ENCODE measurements around the gene SULT4A1. TPM values are rescaled to one million over a fixed set of nuclear protein-coding genes. Genes with fewer than 3 reads are reported as not detected.

Gene SULT4A1
- total and polyA plus RNA-seq, 2 experiments from 2014 or later: 1.1 to 2.8 TPM

GRCh38 chr22:43901976-43902643 lies 39.8 kb upstream of the SULT4A1 start:
- H2AFZ ChIP-seq: no peak overlapping the region
- no peaks in the 10 kb centered on the region for H3K79me2 ChIP-seq
- H3K4me2 ChIP-seq: no peak overlapping the region
- no peak for DNase-seq (ENCODE audit: low spot score)
- H3K36me3 ChIP-seq (replicated peaks; ENCODE audit: insufficient read depth, low read depth): no peaks in the 10 kb centered on the region
- no peaks in the 10 kb centered on the region for H3K9me2 ChIP-seq (replicated peaks; ENCODE audit: insufficient read depth)
- no peaks in the 10 kb centered on the region for H3K4me1 ChIP-seq (ENCODE audit: insufficient read depth)
- no peak for TF ChIP-seq CTCF (IDR thresholded peaks at IDR 0.05; ENCODE audit: poor library complexity)
- TF ChIP-seq EZH2phosphoT487 (IDR thresholded peaks at IDR 0.05; ENCODE audit: low read depth, severe bottlenecking, unreplicated experiment): no peak
- TF ChIP-seq EZH2 (IDR thresholded peaks at IDR 0.05; ENCODE audit: borderline replicate concordance): no peak
- no peaks in the 10 kb centered on the region for H4K20me1 ChIP-seq (ENCODE audit: insufficient read depth, poor library complexity, severe bottlenecking)
- no peaks in the 10 kb centered on the region for H3K27me3 ChIP-seq
- no peaks in the 10 kb centered on the region for H3K9me3 ChIP-seq (ENCODE audit: low read depth)
- 71% methylated on average over 5 of the region's 5 CpGs for WGBS (ENCODE audit: low lambda C conversion rate, missing lambda C conversion rate)
- no peak overlapping the region for H3K4me3 ChIP-seq
- no peak overlapping the region for H3K27ac ChIP-seq

- no peak overlapping the region for H3K27ac ChIP-seq
- no peak overlapping the region for H2AFZ ChIP-seq
- no peaks in the 10 kb centered on the region for H3K27me3 ChIP-seq
These were observed 37.9 kb upstream of the SULT4A1 start for GRCh38 chr22:43900206-43900605.

GRCh38 chr22:43897751-43898261 lies 35.5 kb upstream of the SULT4A1 start:
- Histone ChIP-seq H3K27ac (no peak overlapping the region), H3K9me3 (ENCODE audit: low read depth) (no peaks in the 10 kb centered on the region), H3K9me2 (replicated peaks; ENCODE audit: insufficient read depth) (no peaks in the 10 kb centered on the region), H3K27me3 (peaks cover 9% of the 10 kb centered on the region), H4K20me1 (ENCODE audit: insufficient read depth, poor library complexity, severe bottlenecking) (no peaks in the 10 kb centered on the region), H3K4me3 (no peak overlapping the region), H3K36me3 (replicated peaks; ENCODE audit: insufficient read depth, low read depth) (no peaks in the 10 kb centered on the region), H3K79me2 (no peaks in the 10 kb centered on the region), H2AFZ (no peak overlapping the region), H3K4me2 (no peak overlapping the region), H3K4me1 (ENCODE audit: insufficient read depth) (no peaks in the 10 kb centered on the region)
- 61% methylated on average over 12 of the region's 12 CpGs for WGBS (ENCODE audit: low lambda C conversion rate, missing lambda C conversion rate)
- TF ChIP-seq EZH2phosphoT487 (IDR thresholded peaks at IDR 0.05; ENCODE audit: low read depth, severe bottlenecking, unreplicated experiment): no peak
- no peak for TF ChIP-seq CTCF (IDR thresholded peaks at IDR 0.05; ENCODE audit: poor library complexity)
- no peak for TF ChIP-seq EZH2 (IDR thresholded peaks at IDR 0.05; ENCODE audit: borderline replicate concordance)
- DNase-seq (ENCODE audit: low spot score): no peak

More at GRCh38 chr22:43900206-43900605, 37.9 kb upstream of the SULT4A1 start:
- 68% methylated on average over 7 of the region's 7 CpGs for WGBS (ENCODE audit: low lambda C conversion rate, missing lambda C conversion rate)
- TF ChIP-seq EZH2phosphoT487 (IDR thresholded peaks at IDR 0.05; ENCODE audit: low read depth, severe bottlenecking, unreplicated experiment): no peak
- TF ChIP-seq CTCF (IDR thresholded peaks at IDR 0.05; ENCODE audit: poor library complexity): no peak
- TF ChIP-seq EZH2 (IDR thresholded peaks at IDR 0.05; ENCODE audit: borderline replicate concordance): no peak
- no peak overlapping the region for H3K4me2 ChIP-seq
- no peaks in the 10 kb centered on the region for H3K36me3 ChIP-seq (replicated peaks; ENCODE audit: insufficient read depth, low read depth)
- no peaks in the 10 kb centered on the region for H3K79me2 ChIP-seq
- DNase-seq (ENCODE audit: low spot score): no peak
- H3K4me1 ChIP-seq (ENCODE audit: insufficient read depth): no peaks in the 10 kb centered on the region
- H3K9me3 ChIP-seq (ENCODE audit: low read depth): no peaks in the 10 kb centered on the region
- H4K20me1 ChIP-seq (ENCODE audit: insufficient read depth, poor library complexity, severe bottlenecking): no peaks in the 10 kb centered on the region
- no peaks in the 10 kb centered on the region for H3K9me2 ChIP-seq (replicated peaks; ENCODE audit: insufficient read depth)
- H3K4me3 ChIP-seq: no peak overlapping the region

Data from hepatocyte (in vitro differentiated cells).